Activated naive CD4-positive, alpha-beta T cell treated with anti-CD3 and anti-CD28 coated beads for 36 hours (primary cell): ENCODE measurements around the gene ZNF18. TPM values are rescaled to one million over a fixed set of nuclear protein-coding genes. Genes with fewer than 3 reads are reported as not detected.

Experiments
- CTCF ChIA-PET: fragments of 350-600 bp; sonication (Branson Sonifier 250); formaldehyde crosslinking; loops from one replicate; lab custom pipeline; 2021; ENCODE audit warnings: antibody characterized with exemption; lab: Charles Lee
- DNase-seq: peaks from one replicate; pipeline ENCODE4 v3.0.0-alpha.2; 2020
- H3K27ac Mint-ChIP-seq: one replicate; pipeline ENCODE4 v1.8.0; 2021; ENCODE audit warnings: mild to moderate bottlenecking, mixed read lengths
- H3K27me3 Mint-ChIP-seq: one replicate; pipeline ENCODE4 v1.8.0; 2021; ENCODE audit warnings: low read depth, mixed read lengths
- H3K36me3 Mint-ChIP-seq: one replicate; pipeline ENCODE4 v1.8.0; 2021; ENCODE audit warnings: low read depth, mixed read lengths
- H3K4me1 Mint-ChIP-seq: one replicate; pipeline ENCODE4 v1.8.0; 2021; ENCODE audit warnings: low read depth, mixed read lengths
- H3K4me3 Mint-ChIP-seq: one replicate; pipeline ENCODE4 v1.8.0; 2021; ENCODE audit warnings: mild to moderate bottlenecking, moderate library complexity, mixed read lengths
- H3K9me3 Mint-ChIP-seq: one replicate; pipeline ENCODE4 v1.8.0; 2021; ENCODE audit warnings: mixed read lengths
- intact Hi-C: fragments of 100-400 bp; cut with micrococcal nuclease; formaldehyde crosslinking; loops from one replicate; pipeline ENCODE4 v1.15.1; 2023
- total RNA-seq, 2 experiments: library from RNA; stranded (reverse); gene quantifications; one replicate each; pipeline ENCODE4 v1.2.3, GENCODE V29; 2021

The ZNF18 gene
- total RNA-seq, 2 experiments from 2014 or later = 8.1 to 8.2 TPM

DNA sequence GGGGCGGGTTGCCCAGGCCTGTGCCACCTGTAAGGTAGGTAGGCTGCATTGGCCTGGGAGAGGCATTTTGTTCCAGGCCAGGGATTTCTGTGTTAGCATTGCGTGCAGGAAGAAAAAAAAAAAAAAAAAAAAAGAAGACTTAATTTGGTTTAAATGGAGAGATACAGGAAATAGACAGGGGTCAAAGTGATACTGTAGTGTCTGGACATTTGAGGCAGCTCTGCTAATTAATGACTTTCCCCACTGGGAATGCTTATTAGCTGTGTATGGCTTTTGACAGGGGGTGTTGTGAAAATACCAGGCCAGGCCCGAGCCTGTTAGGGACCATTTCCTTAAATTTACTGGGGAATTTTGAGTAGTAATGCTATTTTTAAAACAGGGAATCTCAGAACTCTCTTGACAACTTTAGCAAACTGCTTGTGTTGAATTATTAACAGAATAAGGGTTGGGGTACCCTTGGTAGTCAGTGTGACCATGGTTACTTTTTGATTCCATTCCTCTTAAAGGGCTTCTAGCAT lies 24.4 kb upstream of the ZNF18 start:
- Mint-ChIP-seq H3K4me1 (peaks cover 53% of the 10 kb centered on the region), H3K9me3 (no peaks in the 10 kb centered on the region), H3K27ac (peak overlapping the region; percentile 73), H3K36me3 (no peaks in the 10 kb centered on the region), H3K27me3 (no peaks in the 10 kb centered on the region), H3K4me3 (peak overlapping the region; percentile 72)
- intact Hi-C loops = no loop called here
- no peak for DNase-seq
- CTCF ChIA-PET = interaction anchor here (1.1 kb wide), 1 partner anchor 54 kb away, joined by 4 read pairs; no protein-coding TSS in a partner anchor

DNA sequence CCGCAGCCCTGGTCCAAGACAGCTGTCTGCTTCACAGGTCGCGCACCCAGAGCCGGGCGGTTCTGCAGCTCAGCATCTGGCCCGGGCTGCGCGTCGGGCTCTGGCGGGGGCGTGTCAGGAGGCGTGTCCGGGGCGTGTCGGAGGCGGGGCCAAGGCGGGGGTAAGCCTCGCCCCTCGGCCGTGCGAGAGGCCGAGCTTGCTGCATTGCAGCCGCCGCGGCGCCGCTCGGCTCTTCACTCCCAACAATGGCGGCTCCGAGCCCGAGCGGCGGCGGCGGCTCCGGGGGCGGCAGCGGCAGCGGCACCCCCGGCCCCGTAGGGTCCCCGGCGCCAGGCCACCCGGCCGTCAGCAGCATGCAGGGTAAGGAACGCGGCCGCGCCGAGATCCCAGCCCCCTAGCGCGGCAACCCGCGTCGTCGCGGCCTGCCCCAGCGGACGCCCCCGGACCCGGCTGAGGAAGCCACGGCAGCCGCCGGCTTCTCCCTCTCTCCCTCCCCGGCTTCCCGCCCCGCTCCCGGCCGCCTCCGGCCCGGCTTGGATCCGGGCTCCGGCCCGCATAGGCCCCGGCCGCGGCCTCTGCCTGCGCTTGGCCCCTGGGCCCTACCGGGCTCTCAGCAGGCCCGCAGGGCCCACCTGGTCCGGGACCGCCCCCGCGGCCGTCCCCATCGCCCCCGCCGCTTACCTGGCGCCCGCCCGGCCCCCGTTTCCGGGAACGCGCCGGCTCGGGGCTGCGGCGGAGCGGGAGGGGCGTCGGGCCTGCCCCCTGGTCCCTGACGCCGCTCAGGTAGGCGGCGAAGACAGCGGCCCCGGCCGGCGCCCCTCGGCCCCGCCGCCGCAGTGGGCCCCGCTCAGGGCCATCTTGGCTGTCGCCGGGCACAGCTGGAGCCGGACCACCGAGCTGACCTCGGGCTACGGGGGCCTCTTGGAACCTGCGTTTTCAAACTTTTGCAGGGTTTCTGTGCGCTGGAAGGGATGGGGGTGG lies 23.7 kb upstream of the ZNF18 start, which contains the start of gene MAP2K4:
TSS of gene MAP2K4 (plus strand) at position 236 of the 981 bp plus-strand sequence. CDS start at position 246, 10 bp downstream.
- H3K4me1 Mint-ChIP-seq = peaks cover 45% of the 10 kb centered on the region
- no peaks in the 10 kb centered on the region for H3K9me3 Mint-ChIP-seq
- peak within 1 kb of the TSS; percentile 73 for H3K4me3 Mint-ChIP-seq
- DNase-seq = peak; percentile 93
- intact Hi-C loops = loop anchor here (1.0 kb wide), 1 partner anchor 24 kb away; the partner anchor contains the start of gene ZNF18
- peak within 1 kb of the TSS; percentile 73 for H3K27ac Mint-ChIP-seq
- no peaks in the 10 kb centered on the region for H3K36me3 Mint-ChIP-seq
- H3K27me3 Mint-ChIP-seq = no peaks in the 10 kb centered on the region
- CTCF ChIA-PET = interaction anchor here (1.3 to 1.5 kb wide), 2 partner anchors 22 to 24 kb away, joined by 3 read pairs; partner anchors contain the start of gene ZNF18

GRCh38 chr17:12007466-12007865 lies 10.2 kb upstream of the ZNF18 start:
- no peak overlapping the region for H3K4me3 Mint-ChIP-seq
- DNase-seq = no peak
- H3K27ac Mint-ChIP-seq = no peak overlapping the region
- H3K27me3 Mint-ChIP-seq = no peaks in the 10 kb centered on the region
- no peaks in the 10 kb centered on the region for H3K36me3 Mint-ChIP-seq
- H3K9me3 Mint-ChIP-seq = no peaks in the 10 kb centered on the region
- CTCF ChIA-PET = no interaction called here
- no peaks in the 10 kb centered on the region for H3K4me1 Mint-ChIP-seq
- intact Hi-C loops = no loop called here

GRCh38 chr17:11999696-12000095 lies 2.4 kb upstream of the ZNF18 start:
- CTCF ChIA-PET = no interaction called here
- no peak overlapping the region for H3K4me3 Mint-ChIP-seq
- H3K9me3 Mint-ChIP-seq = no peaks in the 10 kb centered on the region
- peaks cover 1% of the 10 kb centered on the region for H3K36me3 Mint-ChIP-seq
- H3K4me1 Mint-ChIP-seq = peaks cover 17% of the 10 kb centered on the region
- H3K27ac Mint-ChIP-seq = no peak overlapping the region
- no peaks in the 10 kb centered on the region for H3K27me3 Mint-ChIP-seq
- DNase-seq = no peak
- intact Hi-C loops = loop anchor here (5.0 to 10.0 kb wide), 2 partner anchors 83 to 1265 kb away; partner anchors contain the start of gene TMEM220

DNA sequence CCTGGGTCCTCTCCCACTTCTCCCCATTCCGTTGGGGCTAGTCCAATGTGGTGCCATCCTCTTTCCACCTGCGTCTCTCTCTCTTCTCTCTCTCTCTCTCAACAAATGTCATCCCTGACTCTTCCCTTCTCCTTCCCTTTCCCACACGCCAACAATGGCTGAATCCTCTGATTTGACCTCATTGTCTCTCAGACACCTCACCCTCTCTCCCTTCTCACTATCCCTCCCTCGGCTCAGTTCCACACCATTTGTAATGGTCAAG lies 628 bp upstream of the ZNF18 start:
- H3K4me3 Mint-ChIP-seq = peak overlapping the region; percentile 88
- H3K36me3 Mint-ChIP-seq = peaks cover 5% of the 10 kb centered on the region
- H3K4me1 Mint-ChIP-seq = peaks cover 20% of the 10 kb centered on the region
- CTCF ChIA-PET = no interaction called here
- H3K9me3 Mint-ChIP-seq = no peaks in the 10 kb centered on the region
- H3K27me3 Mint-ChIP-seq = no peaks in the 10 kb centered on the region
- no peak for DNase-seq
- H3K27ac Mint-ChIP-seq = peak overlapping the region; percentile 82
- intact Hi-C loops = loop anchor here (1.0 to 10.0 kb wide), 5 partner anchors 22 to 1263 kb away; partner anchors contain the start of genes ELAC2, MAP2K4 and TMEM220

GRCh38 chr17:11996722-11997146 lies 541 bp downstream of the ZNF18 start:
- Mint-ChIP-seq H3K9me3 (no peaks in the 10 kb centered on the region), H3K4me3 (peak overlapping the region; percentile 88), H3K27ac (peak overlapping the region; percentile 81), H3K4me1 (peaks cover 24% of the 10 kb centered on the region), H3K27me3 (no peaks in the 10 kb centered on the region), H3K36me3 (peaks cover 15% of the 10 kb centered on the region)
- intact Hi-C loops = loop anchor here (1.0 to 10.0 kb wide), 5 partner anchors 24 to 1262 kb away; partner anchors contain the start of genes ELAC2, MAP2K4 and TMEM220
- CTCF ChIA-PET = interaction anchor here (0.6 to 1.4 kb wide), 4 partner anchors 11 to 1425 kb away, joined by 3 read pairs; partner anchors contain the start of gene MAP2K4
- peak; percentile 47 for DNase-seq

- H3K36me3 Mint-ChIP-seq = peaks cover 49% of the 10 kb centered on the region
- H3K4me3 Mint-ChIP-seq = no peak overlapping the region
- intact Hi-C loops = loop anchor here (10.0 kb wide), 1 partner anchor 1257 kb away; the partner anchor contains the start of gene TMEM220
- H3K27me3 Mint-ChIP-seq = no peaks in the 10 kb centered on the region
- CTCF ChIA-PET = no interaction called here
- no peaks in the 10 kb centered on the region for H3K9me3 Mint-ChIP-seq
- DNase-seq = no peak
- peaks cover 23% of the 10 kb centered on the region for H3K4me1 Mint-ChIP-seq
- H3K27ac Mint-ChIP-seq = no peak overlapping the region
Measured at GRCh38 chr17:11991461-11991860, 5.8 kb downstream of the ZNF18 start.

- no peak overlapping the region for H3K4me3 Mint-ChIP-seq
- intact Hi-C loops = loop anchor here (10.0 kb wide), 1 partner anchor 1256 kb away; the partner anchor contains the start of gene TMEM220
- H3K4me1 Mint-ChIP-seq = peaks cover 19% of the 10 kb centered on the region
- H3K36me3 Mint-ChIP-seq = peaks cover 53% of the 10 kb centered on the region
- DNase-seq = no peak
- no peaks in the 10 kb centered on the region for H3K27me3 Mint-ChIP-seq
- no peak overlapping the region for H3K27ac Mint-ChIP-seq
- CTCF ChIA-PET = no interaction called here
- no peaks in the 10 kb centered on the region for H3K9me3 Mint-ChIP-seq
Measured at GRCh38 chr17:11990363-11990983, 6.8 kb downstream of the ZNF18 start.

GRCh38 chr17:11986942-11987329 lies 10.3 kb downstream of the ZNF18 start:
- Mint-ChIP-seq H3K27ac (no peak overlapping the region), H3K27me3 (no peaks in the 10 kb centered on the region), H3K36me3 (peaks cover 61% of the 10 kb centered on the region), H3K4me3 (no peak overlapping the region), H3K9me3 (no peaks in the 10 kb centered on the region), H3K4me1 (peaks cover 6% of the 10 kb centered on the region)
- DNase-seq = no peak
- CTCF ChIA-PET = interaction anchor here (0.7 to 1.4 kb wide), 2 partner anchors 19 to 28 kb away, joined by 3 to 4 read pairs; no protein-coding TSS in a partner anchor
- intact Hi-C loops = loop anchor here (5.0 kb wide), 1 partner anchor 1110 kb away; no protein-coding TSS in a partner anchor

- CTCF ChIA-PET = interaction anchor here (0.7 to 1.4 kb wide), 3 partner anchors 11 to 28 kb away, joined by 3 to 4 read pairs (median 3); partner anchors contain the start of gene ZNF18
- intact Hi-C loops = loop anchor here (5.0 kb wide), 1 partner anchor 1109 kb away; no protein-coding TSS in a partner anchor
- no peaks in the 10 kb centered on the region for H3K27me3 Mint-ChIP-seq
- peaks cover 61% of the 10 kb centered on the region for H3K36me3 Mint-ChIP-seq
- no peak overlapping the region for H3K4me3 Mint-ChIP-seq
- H3K9me3 Mint-ChIP-seq = no peaks in the 10 kb centered on the region
- H3K27ac Mint-ChIP-seq = no peak overlapping the region
- no peak for DNase-seq
- H3K4me1 Mint-ChIP-seq = peaks cover 6% of the 10 kb centered on the region
Measured at GRCh38 chr17:11986179-11986941, 10.9 kb downstream of the ZNF18 start.

DNA sequence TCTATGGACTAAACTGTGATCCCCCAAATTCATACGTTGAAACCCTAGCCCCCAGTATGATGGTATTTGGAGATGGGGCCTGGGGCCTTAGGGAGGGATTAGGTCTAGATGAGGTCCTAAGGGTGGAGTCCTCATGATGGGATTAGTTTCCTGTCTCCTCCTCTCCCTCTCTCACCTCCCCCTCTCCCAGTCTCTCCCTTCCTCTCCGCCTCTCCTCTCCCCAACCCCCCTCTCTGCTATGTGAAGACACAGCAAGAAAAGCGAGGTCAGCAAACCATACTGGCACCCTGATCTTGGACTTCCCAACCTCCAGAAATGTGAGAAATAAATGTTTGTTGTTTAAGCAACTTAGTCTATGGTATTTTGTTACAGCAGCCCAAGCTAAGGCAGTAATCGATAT lies 15.4 kb downstream of the ZNF18 start:
- Mint-ChIP-seq H3K9me3 (no peaks in the 10 kb centered on the region), H3K4me3 (no peak overlapping the region), H3K36me3 (peaks cover 59% of the 10 kb centered on the region), H3K4me1 (no peaks in the 10 kb centered on the region), H3K27me3 (no peaks in the 10 kb centered on the region), H3K27ac (no peak overlapping the region)
- intact Hi-C loops = no loop called here
- CTCF ChIA-PET = interaction anchor here (0.7 kb wide), 1 partner anchor 1098 kb away, joined by 3 read pairs; no protein-coding TSS in a partner anchor
- DNase-seq = no peak
